Measurements from ENCODE around the gene GLRA3.

- TF ChIP-seq POLR2A (IDR thresholded peaks at IDR 0.05; ENCODE audit: low read length) (no peak), GATA1 (IDR thresholded peaks at IDR 0.05; ENCODE audit: low read depth, low read length) (no peak)
Observed at GRCh38 chr4:174699654-174700053, 129.4 kb downstream of the GLRA3 start.

All from erythroblast (primary cell).